Measurements from ENCODE around the gene DRG2. TPM values are rescaled to one million over a fixed set of nuclear protein-coding genes. Genes with fewer than 3 reads are reported as not detected.

Gene DRG2
- total and polyA plus RNA-seq, 9 of the 15 experiments (the other 6 are each of a cell fraction or from before 2014, with no cell fraction given), result 6.6 to 36.7 (median 26.1) TPM

GRCh38 chr17:18136357-18136756, 48.6 kb downstream of the DRG2 start (continued):
- no peak for TF ChIP-seq ZNF407 (IDR thresholded peaks at IDR 0.05; ENCODE audit: low read depth)
- TF ChIP-seq ARHGAP35 (IDR thresholded peaks at IDR 0.05; ENCODE audit: partially characterized antibody), result no peak
- no peak for TF ChIP-seq MAFF (IDR thresholded peaks at IDR 0.05; ENCODE audit: low read length)
- no peak for TF ChIP-seq NUFIP1 (IDR thresholded peaks at IDR 0.05; ENCODE audit: partially characterized antibody)
- TF ChIP-seq DEAF1 (CRISPR knock-in tag; IDR thresholded peaks at IDR 0.05), result no peak
- TF ChIP-seq, protein P1, sequence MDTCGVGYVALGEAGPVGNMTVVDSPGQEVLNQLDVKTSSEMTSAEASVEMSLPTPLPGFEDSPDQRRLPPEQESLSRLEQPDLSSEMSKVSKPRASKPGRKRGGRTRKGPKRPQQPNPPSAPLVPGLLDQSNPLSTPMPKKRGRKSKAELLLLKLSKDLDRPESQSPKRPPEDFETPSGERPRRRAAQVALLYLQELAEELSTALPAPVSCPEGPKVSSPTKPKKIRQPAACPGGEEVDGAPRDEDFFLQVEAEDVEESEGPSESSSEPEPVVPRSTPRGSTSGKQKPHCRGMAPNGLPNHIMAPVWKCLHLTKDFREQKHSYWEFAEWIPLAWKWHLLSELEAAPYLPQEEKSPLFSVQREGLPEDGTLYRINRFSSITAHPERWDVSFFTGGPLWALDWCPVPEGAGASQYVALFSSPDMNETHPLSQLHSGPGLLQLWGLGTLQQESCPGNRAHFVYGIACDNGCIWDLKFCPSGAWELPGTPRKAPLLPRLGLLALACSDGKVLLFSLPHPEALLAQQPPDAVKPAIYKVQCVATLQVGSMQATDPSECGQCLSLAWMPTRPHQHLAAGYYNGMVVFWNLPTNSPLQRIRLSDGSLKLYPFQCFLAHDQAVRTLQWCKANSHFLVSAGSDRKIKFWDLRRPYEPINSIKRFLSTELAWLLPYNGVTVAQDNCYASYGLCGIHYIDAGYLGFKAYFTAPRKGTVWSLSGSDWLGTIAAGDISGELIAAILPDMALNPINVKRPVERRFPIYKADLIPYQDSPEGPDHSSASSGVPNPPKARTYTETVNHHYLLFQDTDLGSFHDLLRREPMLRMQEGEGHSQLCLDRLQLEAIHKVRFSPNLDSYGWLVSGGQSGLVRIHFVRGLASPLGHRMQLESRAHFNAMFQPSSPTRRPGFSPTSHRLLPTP (IDR thresholded peaks at IDR 0.05; ENCODE audit: borderline replicate concordance, extremely low read depth, insufficient read length), result no peak
- TF ChIP-seq NBN (IDR thresholded peaks at IDR 0.05; ENCODE audit: low read depth), result no peak
- no peak for TF ChIP-seq ARID4B (CRISPR knock-in tag; IDR thresholded peaks at IDR 0.05)
- TF ChIP-seq ZNF408 (CRISPR knock-in tag; IDR thresholded peaks at IDR 0.05; ENCODE audit: low read depth), result no peak
- no peak for TF ChIP-seq EHMT2 (IDR thresholded peaks at IDR 0.05)
- TF ChIP-seq RNF2 (IDR thresholded peaks at IDR 0.05), result no peak
- TF ChIP-seq MED1 (CRISPR knock-in tag; IDR thresholded peaks at IDR 0.05; ENCODE audit: borderline replicate concordance), result no peak
